NT2/D1 (cell line): ENCODE data around the gene DOCK9.

Source experiments
- DNase-seq: peaks from one replicate; pipeline ENCODE4 v3.0.0-alpha.2; 2011; ENCODE audit warnings: low read depth, low spot score
- H3K27me3 ChIP-seq: 2 replicates; pipeline ENCODE4 v1.6.0; 2011; ENCODE audit warnings: mild to moderate bottlenecking; ENCODE audit not compliant: insufficient read length, insufficient read depth
- H3K36me3 ChIP-seq: 2 replicates; pipeline ENCODE4 v1.6.1; 2011; ENCODE audit warnings: mild to moderate bottlenecking, low read length, mixed read lengths; ENCODE audit not compliant: insufficient read depth, insufficient read length
- H3K4me1 ChIP-seq: 2 replicates; pipeline ENCODE4 v1.5.1; 2011; ENCODE audit not compliant: insufficient read depth, insufficient read length
- H3K4me3 ChIP-seq: 2 replicates; pipeline ENCODE4 v1.5.1; 2011; ENCODE audit warnings: low read depth; ENCODE audit not compliant: insufficient read length
- H3K9ac ChIP-seq: 2 replicates; pipeline ENCODE4 v1.6.0; 2011; ENCODE audit warnings: low read depth; ENCODE audit not compliant: insufficient read length
- H3K9me3 ChIP-seq: 2 replicates; pipeline ENCODE4 v1.5.1; 2011; ENCODE audit warnings: mild to moderate bottlenecking, low read length; ENCODE audit not compliant: insufficient read depth
- SUZ12 ChIP-seq: IDR thresholded peaks from 2 replicates; pipeline ENCODE4 v1.6.1; 2011; ENCODE audit not compliant: insufficient read length, insufficient read depth; ENCODE audit errors: extremely low read depth
- YY1 ChIP-seq: IDR thresholded peaks from 2 replicates; pipeline ENCODE4 v1.6.1; 2011; ENCODE audit not compliant: insufficient read length, insufficient read depth
- ZNF274 ChIP-seq: IDR thresholded peaks from 2 replicates; pipeline ENCODE4 v1.6.1; 2011; ENCODE audit warnings: mild to moderate bottlenecking, low read depth, low read length

DOCK9 gene

GRCh38 chr13:98879127-98879520, 98.7 kb downstream of the DOCK9 start:
- DNase-seq: no peak
- Histone ChIP-seq H3K9me3 (peaks cover 2% of the 10 kb centered on the region), H3K27me3 (no peaks in the 10 kb centered on the region), H3K36me3 (peaks cover 9% of the 10 kb centered on the region), H3K4me1 (no peaks in the 10 kb centered on the region), H3K9ac (no peak overlapping the region), H3K4me3 (no peak overlapping the region)
- TF ChIP-seq SUZ12 (no peak), ZNF274 (no peak), YY1 (no peak)

DNA sequence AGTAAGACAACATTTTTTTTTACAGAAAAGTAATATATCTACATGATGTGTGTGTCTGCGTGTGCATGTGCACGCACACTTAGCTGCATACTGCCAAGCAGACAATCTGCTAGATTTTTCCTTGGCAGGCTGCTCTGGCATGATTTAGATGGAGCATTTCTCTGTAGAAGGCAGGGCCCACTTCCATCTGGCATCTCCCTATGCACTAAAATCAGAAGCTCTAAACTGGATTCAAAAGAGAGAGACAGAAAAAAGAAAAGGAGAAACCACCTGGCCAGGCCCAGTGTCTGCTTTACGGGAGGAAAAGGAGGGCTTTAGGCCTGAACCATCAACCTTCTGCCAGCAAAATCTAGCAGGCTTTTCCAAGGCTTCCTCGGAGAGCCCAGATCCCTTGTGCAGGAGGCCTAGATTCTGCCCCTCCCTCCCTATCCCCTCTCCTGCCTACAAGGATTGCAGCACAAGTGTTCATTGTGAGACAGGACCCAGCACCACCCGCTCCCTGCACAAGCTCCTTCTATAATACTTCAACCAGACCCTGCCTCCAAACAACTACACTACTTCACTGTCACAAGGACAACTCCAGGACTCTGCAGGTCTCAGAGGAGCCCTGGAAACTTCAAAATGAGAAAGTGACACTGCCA, 99.3 kb downstream of the DOCK9 start:
- no peak overlapping the region for H3K9ac ChIP-seq
- H3K4me3 ChIP-seq: no peak overlapping the region
- TF ChIP-seq YY1 (no peak), SUZ12 (no peak), ZNF274 (no peak)
- no peaks in the 10 kb centered on the region for H3K4me1 ChIP-seq
- H3K9me3 ChIP-seq: peaks cover 7% of the 10 kb centered on the region
- H3K36me3 ChIP-seq: peaks cover 9% of the 10 kb centered on the region
- no peaks in the 10 kb centered on the region for H3K27me3 ChIP-seq
- no peak for DNase-seq

DNA sequence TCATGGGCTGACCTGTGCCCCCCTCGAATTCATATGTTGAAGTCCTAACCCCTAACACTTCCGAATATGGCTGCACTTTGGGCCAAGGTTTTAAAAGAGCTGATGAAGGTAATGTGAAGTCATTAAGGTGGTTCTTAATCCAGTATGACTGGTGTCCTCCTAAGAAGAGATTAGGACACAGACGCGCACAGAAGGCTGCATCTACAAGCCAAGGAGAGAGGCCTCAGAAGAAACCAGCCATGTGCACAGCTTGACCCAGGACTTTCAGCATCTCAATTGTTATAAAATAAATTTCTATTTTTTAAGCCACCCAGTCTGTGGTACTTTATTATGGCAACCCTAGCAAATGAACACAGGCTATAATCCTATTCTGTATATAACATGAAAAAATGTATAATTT, 99.9 kb downstream of the DOCK9 start:
- no peak for TF ChIP-seq ZNF274
- TF ChIP-seq SUZ12: no peak
- TF ChIP-seq YY1: no peak
- Histone ChIP-seq H3K27me3 (no peaks in the 10 kb centered on the region), H3K4me3 (no peak overlapping the region), H3K4me1 (no peaks in the 10 kb centered on the region), H3K9ac (no peak overlapping the region), H3K9me3 (peaks cover 13% of the 10 kb centered on the region), H3K36me3 (peaks cover 9% of the 10 kb centered on the region)
- DNase-seq: no peak

DNA sequence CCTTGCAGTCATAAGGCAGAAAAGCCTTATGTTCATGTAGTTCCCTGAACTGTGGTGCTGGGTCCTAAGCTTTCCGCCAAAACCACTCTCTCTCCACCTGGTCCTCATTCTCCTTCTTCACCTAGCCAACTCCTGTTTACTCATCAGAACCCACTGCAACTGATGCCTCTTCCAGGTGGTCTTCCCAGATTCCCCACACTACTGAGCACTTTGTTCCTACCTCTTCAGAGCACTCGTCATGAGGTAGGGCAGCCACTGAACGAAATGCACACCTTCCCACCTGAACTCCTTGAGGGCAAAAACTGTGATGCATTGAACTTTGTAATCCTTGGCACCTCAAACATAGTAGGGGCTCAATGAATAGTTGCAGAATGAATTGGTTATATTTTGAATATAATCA, 100.4 kb downstream of the DOCK9 start:
- Histone ChIP-seq H3K9ac (no peak overlapping the region), H3K27me3 (no peaks in the 10 kb centered on the region), H3K9me3 (peaks cover 18% of the 10 kb centered on the region), H3K36me3 (peaks cover 7% of the 10 kb centered on the region), H3K4me1 (no peaks in the 10 kb centered on the region), H3K4me3 (no peak overlapping the region)
- no peak for DNase-seq
- TF ChIP-seq SUZ12 (no peak), ZNF274 (no peak), YY1 (no peak)

- H3K27me3 ChIP-seq: no peaks in the 10 kb centered on the region
- DNase-seq: no peak
- H3K9me3 ChIP-seq: peaks cover 19% of the 10 kb centered on the region
- H3K36me3 ChIP-seq: no peaks in the 10 kb centered on the region
- H3K4me3 ChIP-seq: no peak overlapping the region
- no peak overlapping the region for H3K9ac ChIP-seq
- H3K4me1 ChIP-seq: no peaks in the 10 kb centered on the region
- TF ChIP-seq YY1 (no peak), ZNF274 (no peak), SUZ12 (no peak)
These were observed 102.6 kb downstream of the DOCK9 start for GRCh38 chr13:98875146-98875729.

GRCh38 chr13:98874029-98874397, 103.9 kb downstream of the DOCK9 start:
- TF ChIP-seq ZNF274 (no peak), SUZ12 (no peak), YY1 (no peak)
- H3K9ac ChIP-seq: no peak overlapping the region
- H3K36me3 ChIP-seq: no peaks in the 10 kb centered on the region
- H3K4me3 ChIP-seq: no peak overlapping the region
- H3K27me3 ChIP-seq: no peaks in the 10 kb centered on the region
- DNase-seq: no peak
- H3K9me3 ChIP-seq: peaks cover 19% of the 10 kb centered on the region
- H3K4me1 ChIP-seq: no peaks in the 10 kb centered on the region

- Histone ChIP-seq H3K36me3 (no peaks in the 10 kb centered on the region), H3K27me3 (no peaks in the 10 kb centered on the region), H3K4me1 (no peaks in the 10 kb centered on the region), H3K9ac (no peak overlapping the region), H3K4me3 (no peak overlapping the region), H3K9me3 (peaks cover 19% of the 10 kb centered on the region)
- TF ChIP-seq ZNF274 (no peak), YY1 (no peak), SUZ12 (no peak)
- no peak for DNase-seq
These were observed 104.4 kb downstream of the DOCK9 start for GRCh38 chr13:98873377-98874028.

- no peaks in the 10 kb centered on the region for H3K4me1 ChIP-seq
- no peaks in the 10 kb centered on the region for H3K27me3 ChIP-seq
- H3K9ac ChIP-seq: no peak overlapping the region
- H3K36me3 ChIP-seq: no peaks in the 10 kb centered on the region
- peaks cover 19% of the 10 kb centered on the region for H3K9me3 ChIP-seq
- no peak for DNase-seq
- TF ChIP-seq ZNF274: no peak
- no peak for TF ChIP-seq YY1
- TF ChIP-seq SUZ12: no peak
- no peak overlapping the region for H3K4me3 ChIP-seq
These were observed 106.1 kb downstream of the DOCK9 start for GRCh38 chr13:98871727-98872126.
